Measurements from ENCODE around the gene ACSL3. TPM values are rescaled to one million over a fixed set of nuclear protein-coding genes. Genes with fewer than 3 reads are reported as not detected.

The ACSL3 gene
- 80.9 and 88.9 TPM in 2 replicates for polyA plus RNA-seq (2011; rRNA removed)
- 89.4 and 110 TPM in 2 replicates for polyA minus RNA-seq (2011; rRNA and poly(A)+ RNA removed)

GRCh38 chr2:222860740-222861410, at the start of gene ACSL3:
Gene ACSL3 (plus strand): TSS chr2:222861036. CDS start chr2:222908773, 47,737 bp downstream.
- H3K27me3 ChIP-seq (ENCODE audit: control insufficient read depth, insufficient read depth, low read length): no peaks in the 10 kb centered on the region
- no peak for TF ChIP-seq CTCF (IDR thresholded peaks at IDR 0.05; ENCODE audit: low read depth, low read length)
- POLR2A ChIA-PET: interaction anchor here (0.7 to 1.2 kb wide), 2 partner anchors 17 to 152 kb away, joined by 9 to 10 read pairs; no protein-coding TSS in a partner anchor

GRCh38 chr2:222811828-222812227, 49.0 kb upstream of the ACSL3 start:
- TF ChIP-seq CTCF (IDR thresholded peaks at IDR 0.05; ENCODE audit: low read depth, low read length): no peak
- ChIA-PET POLR2A (no interaction called here), CTCF (interaction anchor here (1.3 to 1.5 kb wide), 2 partner anchors 15 to 160 kb away, joined by 5 to 18 read pairs; no protein-coding TSS in a partner anchor)
- Histone ChIP-seq H3K4me3 (ENCODE audit: low read depth, low read length) (no peak overlapping the region), H3K27me3 (ENCODE audit: control insufficient read depth, insufficient read depth, low read length) (peaks cover 5% of the 10 kb centered on the region), H3K9me3 (ENCODE audit: control insufficient read depth, insufficient read depth, low read length) (no peaks in the 10 kb centered on the region), H3K27ac (ENCODE audit: low read depth, low read length) (no peak overlapping the region)
- DNase-seq (ENCODE audit: low read depth, low spot score): no peak

More at GRCh38 chr2:222860740-222861410, at the start of gene ACSL3:
- peak within 1 kb of the TSS; percentile 93 for H3K4me3 ChIP-seq (ENCODE audit: low read depth, low read length)
- DNase-seq (ENCODE audit: low read depth, low spot score): peak; percentile 59
- H3K27ac ChIP-seq (ENCODE audit: low read depth, low read length): peak within 1 kb of the TSS; percentile 49
- H3K9me3 ChIP-seq (ENCODE audit: control insufficient read depth, insufficient read depth, low read length): no peaks in the 10 kb centered on the region
- CTCF ChIA-PET: interaction anchor here (1.5 to 2.8 kb wide), 4 partner anchors 64 to 172 kb away, joined by 3 to 35 read pairs (median 8); no protein-coding TSS in a partner anchor

GRCh38 chr2:222813177-222813843, 47.5 kb upstream of the ACSL3 start:
- Histone ChIP-seq H3K27ac (ENCODE audit: low read depth, low read length) (no peak overlapping the region), H3K27me3 (ENCODE audit: control insufficient read depth, insufficient read depth, low read length) (peaks cover 5% of the 10 kb centered on the region), H3K4me3 (ENCODE audit: low read depth, low read length) (no peak overlapping the region), H3K9me3 (ENCODE audit: control insufficient read depth, insufficient read depth, low read length) (no peaks in the 10 kb centered on the region)
- no peak for TF ChIP-seq CTCF (IDR thresholded peaks at IDR 0.05; ENCODE audit: low read depth, low read length)
- ChIA-PET CTCF (no interaction called here), POLR2A (no interaction called here)
- DNase-seq (ENCODE audit: low read depth, low spot score): no peak

- no peak for DNase-seq (ENCODE audit: low read depth, low spot score)
- CTCF ChIA-PET: no interaction called here
- TF ChIP-seq CTCF (IDR thresholded peaks at IDR 0.05; ENCODE audit: low read depth, low read length): no peak
- no peak overlapping the region for H3K27ac ChIP-seq (ENCODE audit: low read depth, low read length)
- no peak overlapping the region for H3K4me3 ChIP-seq (ENCODE audit: low read depth, low read length)
- no peaks in the 10 kb centered on the region for H3K9me3 ChIP-seq (ENCODE audit: control insufficient read depth, insufficient read depth, low read length)
- no peaks in the 10 kb centered on the region for H3K27me3 ChIP-seq (ENCODE audit: control insufficient read depth, insufficient read depth, low read length)
- POLR2A ChIA-PET: no interaction called here
Measured at GRCh38 chr2:222819722-222820333, 41.0 kb upstream of the ACSL3 start.

Measured in AG04450 (cell line).